NB4 (cell line): Measurements from ENCODE around the gene ABLIM3.

Source experiments
- CTCF ChIP-seq: IDR thresholded peaks from one replicate; pipeline ENCODE4 v1.5.1; 2012; ENCODE audit warnings: low read depth, low read length
- MYC ChIP-seq: IDR thresholded peaks from 2 replicates; pipeline ENCODE4 v1.6.1; 2011; ENCODE audit warnings: low read depth, low read length
- POLR2A ChIP-seq: IDR thresholded peaks from 2 replicates; pipeline ENCODE4 v1.6.1; 2011; ENCODE audit warnings: mild to moderate bottlenecking; ENCODE audit not compliant: insufficient read length; ENCODE audit errors: extremely low read depth
- TF ChIP-seq, protein P1 (sequence below): IDR thresholded peaks from 2 replicates; pipeline ENCODE4 v1.6.1; 2011; ENCODE audit warnings: low read depth, low read length

GRCh38 chr5:149127394-149127955, 13.8 kb upstream of the ABLIM3 start:
- TF ChIP-seq, protein P1, sequence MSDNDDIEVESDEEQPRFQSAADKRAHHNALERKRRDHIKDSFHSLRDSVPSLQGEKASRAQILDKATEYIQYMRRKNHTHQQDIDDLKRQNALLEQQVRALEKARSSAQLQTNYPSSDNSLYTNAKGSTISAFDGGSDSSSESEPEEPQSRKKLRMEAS, result no peak
- TF ChIP-seq CTCF (no peak), POLR2A (no peak), MYC (no peak)
